SK-N-SH treated with all-trans-retinoic acid at 6 μM for 48 hours (cell line): ENCODE results near the gene DEFB115.

Experiments
- CSDC2 ChIP-seq: fragments of 250-450 bp; sonication (Bioruptor Pico); IDR thresholded peaks from 2 replicates; pipeline ENCODE4 v1.5.0; 2020; ENCODE audit warnings: mild to moderate bottlenecking, moderate library complexity
- ESRRG ChIP-seq: fragments of 250-450 bp; sonication (Bioruptor Pico); IDR thresholded peaks from 2 replicates; pipeline ENCODE4 v1.6.1; 2021; ENCODE audit warnings: mild to moderate bottlenecking
- GLIS3 ChIP-seq: fragments of 250-450 bp; sonication (Bioruptor Pico); IDR thresholded peaks from 2 replicates; pipeline ENCODE4 v1.5.0; 2020; ENCODE audit warnings: mild to moderate bottlenecking, moderate library complexity
- ISL1 ChIP-seq: fragments of 250-450 bp; sonication (Bioruptor Pico); IDR thresholded peaks from 2 replicates; pipeline ENCODE4 v2.1.2; 2022; ENCODE audit warnings: mild to moderate bottlenecking, moderate library complexity
- OSR1 ChIP-seq: fragments of 250-450 bp; sonication (Bioruptor Pico); IDR thresholded peaks from 2 replicates; pipeline ENCODE4 v1.8.0; 2022; ENCODE audit warnings: moderate library complexity, mild to moderate bottlenecking, inconsistent platforms
- PATZ1 ChIP-seq: fragments of 250-450 bp; sonication (Bioruptor Pico); IDR thresholded peaks from 2 replicates; pipeline ENCODE4 v1.8.0; 2020; ENCODE audit warnings: mild to moderate bottlenecking, moderate library complexity, borderline replicate concordance
- RARB ChIP-seq: fragments of 250-450 bp; sonication (Bioruptor Pico); IDR thresholded peaks from 2 replicates; pipeline ENCODE4 v1.8.0; 2021; ENCODE audit warnings: mild to moderate bottlenecking, moderate library complexity
- ZFP3 ChIP-seq: fragments of 250-450 bp; sonication (Bioruptor Pico); IDR thresholded peaks from 2 replicates; pipeline ENCODE4 v1.5.0; 2020; ENCODE audit warnings: mild to moderate bottlenecking, moderate library complexity
- ZNF565 ChIP-seq: fragments of 450-650 bp; formaldehyde crosslinking; conservative IDR thresholded peaks from 2 replicates; pipeline ENCODE4 v1.5.0; 2020; ENCODE audit warnings: low read depth, mild to moderate bottlenecking, moderate library complexity
- ZNF70 ChIP-seq: fragments of 450-650 bp; formaldehyde crosslinking; IDR thresholded peaks from 2 replicates; pipeline ENCODE4 v1.5.0; 2020; ENCODE audit warnings: mild to moderate bottlenecking, moderate library complexity
- ZNF8 ChIP-seq: fragments of 450-650 bp; formaldehyde crosslinking; IDR thresholded peaks from 2 replicates; pipeline ENCODE4 v1.5.0; 2020; ENCODE audit warnings: mild to moderate bottlenecking, moderate library complexity
- TF ChIP-seq, protein P1 (sequence below): fragments of 250-450 bp; sonication (Bioruptor Pico); IDR thresholded peaks from 2 replicates; pipeline ENCODE4 v1.5.1; 2020; ENCODE audit warnings: low read depth, mild to moderate bottlenecking, moderate library complexity
- TF ChIP-seq, protein P2 (sequence below): fragments of 250-450 bp; sonication (Bioruptor Pico); IDR thresholded peaks from 2 replicates; pipeline ENCODE4 v1.5.0; 2020; ENCODE audit warnings: mild to moderate bottlenecking, moderate library complexity
- TF ChIP-seq, protein P3 (sequence below): fragments of 250-450 bp; sonication (Bioruptor Pico); IDR thresholded peaks from 2 replicates; pipeline ENCODE4 v1.8.0; 2021; ENCODE audit warnings: low read depth, mild to moderate bottlenecking, moderate library complexity, borderline replicate concordance

DNA sequence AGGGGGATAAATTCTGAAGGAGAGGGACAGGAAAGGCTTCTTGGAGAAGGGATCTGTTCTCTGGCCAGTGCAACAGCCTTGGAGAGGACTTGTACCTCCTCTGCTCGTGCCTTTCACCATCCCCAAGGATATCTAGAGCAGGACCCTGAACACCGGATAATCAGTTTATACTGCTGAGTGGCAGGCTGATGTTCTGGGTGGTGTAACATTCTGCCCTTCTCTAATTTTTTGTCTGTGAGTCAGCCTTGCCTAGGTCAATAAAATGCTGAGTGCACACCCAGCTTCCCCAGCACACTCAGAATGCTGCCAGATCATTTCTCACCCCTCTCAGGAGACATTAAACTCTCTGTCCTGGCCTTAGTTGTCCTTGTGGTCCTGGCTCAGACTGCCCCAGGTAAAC lies at the start of gene DEFB115:
- no peak for TF ChIP-seq CSDC2 (CRISPR knock-in tag)
- TF ChIP-seq ZNF70, result no peak
- no peak for TF ChIP-seq ZNF8
- TF ChIP-seq, protein P1, sequence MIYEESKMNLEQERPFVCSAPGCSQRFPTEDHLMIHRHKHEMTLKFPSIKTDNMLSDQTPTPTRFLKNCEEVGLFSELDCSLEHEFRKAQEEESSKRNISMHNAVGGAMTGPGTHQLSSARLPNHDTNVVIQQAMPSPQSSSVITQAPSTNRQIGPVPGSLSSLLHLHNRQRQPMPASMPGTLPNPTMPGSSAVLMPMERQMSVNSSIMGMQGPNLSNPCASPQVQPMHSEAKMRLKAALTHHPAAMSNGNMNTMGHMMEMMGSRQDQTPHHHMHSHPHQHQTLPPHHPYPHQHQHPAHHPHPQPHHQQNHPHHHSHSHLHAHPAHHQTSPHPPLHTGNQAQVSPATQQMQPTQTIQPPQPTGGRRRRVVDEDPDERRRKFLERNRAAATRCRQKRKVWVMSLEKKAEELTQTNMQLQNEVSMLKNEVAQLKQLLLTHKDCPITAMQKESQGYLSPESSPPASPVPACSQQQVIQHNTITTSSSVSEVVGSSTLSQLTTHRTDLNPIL (CRISPR knock-in tag), result no peak
- no peak for TF ChIP-seq ZNF565 (CRISPR knock-in tag)
- no peak for TF ChIP-seq GLIS3
- no peak for TF ChIP-seq PATZ1 (CRISPR knock-in tag)
- no peak for TF ChIP-seq ISL1
- no peak for TF ChIP-seq OSR1
- TF ChIP-seq ZFP3 (CRISPR knock-in tag), result no peak
- no peak for TF ChIP-seq ESRRG (CRISPR knock-in tag)
- TF ChIP-seq, protein P2, sequence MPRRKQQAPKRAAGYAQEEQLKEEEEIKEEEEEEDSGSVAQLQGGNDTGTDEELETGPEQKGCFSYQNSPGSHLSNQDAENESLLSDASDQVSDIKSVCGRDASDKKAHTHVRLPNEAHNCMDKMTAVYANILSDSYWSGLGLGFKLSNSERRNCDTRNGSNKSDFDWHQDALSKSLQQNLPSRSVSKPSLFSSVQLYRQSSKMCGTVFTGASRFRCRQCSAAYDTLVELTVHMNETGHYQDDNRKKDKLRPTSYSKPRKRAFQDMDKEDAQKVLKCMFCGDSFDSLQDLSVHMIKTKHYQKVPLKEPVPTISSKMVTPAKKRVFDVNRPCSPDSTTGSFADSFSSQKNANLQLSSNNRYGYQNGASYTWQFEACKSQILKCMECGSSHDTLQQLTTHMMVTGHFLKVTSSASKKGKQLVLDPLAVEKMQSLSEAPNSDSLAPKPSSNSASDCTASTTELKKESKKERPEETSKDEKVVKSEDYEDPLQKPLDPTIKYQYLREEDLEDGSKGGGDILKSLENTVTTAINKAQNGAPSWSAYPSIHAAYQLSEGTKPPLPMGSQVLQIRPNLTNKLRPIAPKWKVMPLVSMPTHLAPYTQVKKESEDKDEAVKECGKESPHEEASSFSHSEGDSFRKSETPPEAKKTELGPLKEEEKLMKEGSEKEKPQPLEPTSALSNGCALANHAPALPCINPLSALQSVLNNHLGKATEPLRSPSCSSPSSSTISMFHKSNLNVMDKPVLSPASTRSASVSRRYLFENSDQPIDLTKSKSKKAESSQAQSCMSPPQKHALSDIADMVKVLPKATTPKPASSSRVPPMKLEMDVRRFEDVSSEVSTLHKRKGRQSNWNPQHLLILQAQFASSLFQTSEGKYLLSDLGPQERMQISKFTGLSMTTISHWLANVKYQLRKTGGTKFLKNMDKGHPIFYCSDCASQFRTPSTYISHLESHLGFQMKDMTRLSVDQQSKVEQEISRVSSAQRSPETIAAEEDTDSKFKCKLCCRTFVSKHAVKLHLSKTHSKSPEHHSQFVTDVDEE, result no peak
- TF ChIP-seq, protein P3, sequence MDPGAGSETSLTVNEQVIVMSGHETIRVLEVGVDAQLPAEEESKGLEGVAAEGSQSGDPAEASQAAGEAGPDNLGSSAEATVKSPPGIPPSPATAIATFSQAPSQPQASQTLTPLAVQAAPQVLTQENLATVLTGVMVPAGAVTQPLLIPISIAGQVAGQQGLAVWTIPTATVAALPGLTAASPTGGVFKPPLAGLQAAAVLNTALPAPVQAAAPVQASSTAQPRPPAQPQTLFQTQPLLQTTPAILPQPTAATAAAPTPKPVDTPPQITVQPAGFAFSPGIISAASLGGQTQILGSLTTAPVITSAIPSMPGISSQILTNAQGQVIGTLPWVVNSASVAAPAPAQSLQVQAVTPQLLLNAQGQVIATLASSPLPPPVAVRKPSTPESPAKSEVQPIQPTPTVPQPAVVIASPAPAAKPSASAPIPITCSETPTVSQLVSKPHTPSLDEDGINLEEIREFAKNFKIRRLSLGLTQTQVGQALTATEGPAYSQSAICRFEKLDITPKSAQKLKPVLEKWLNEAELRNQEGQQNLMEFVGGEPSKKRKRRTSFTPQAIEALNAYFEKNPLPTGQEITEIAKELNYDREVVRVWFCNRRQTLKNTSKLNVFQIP (CRISPR knock-in tag), result no peak
- no peak for TF ChIP-seq RARB (CRISPR knock-in tag)
